ENCODE results near the gene CNNM4.

CNNM4 gene

DNA sequence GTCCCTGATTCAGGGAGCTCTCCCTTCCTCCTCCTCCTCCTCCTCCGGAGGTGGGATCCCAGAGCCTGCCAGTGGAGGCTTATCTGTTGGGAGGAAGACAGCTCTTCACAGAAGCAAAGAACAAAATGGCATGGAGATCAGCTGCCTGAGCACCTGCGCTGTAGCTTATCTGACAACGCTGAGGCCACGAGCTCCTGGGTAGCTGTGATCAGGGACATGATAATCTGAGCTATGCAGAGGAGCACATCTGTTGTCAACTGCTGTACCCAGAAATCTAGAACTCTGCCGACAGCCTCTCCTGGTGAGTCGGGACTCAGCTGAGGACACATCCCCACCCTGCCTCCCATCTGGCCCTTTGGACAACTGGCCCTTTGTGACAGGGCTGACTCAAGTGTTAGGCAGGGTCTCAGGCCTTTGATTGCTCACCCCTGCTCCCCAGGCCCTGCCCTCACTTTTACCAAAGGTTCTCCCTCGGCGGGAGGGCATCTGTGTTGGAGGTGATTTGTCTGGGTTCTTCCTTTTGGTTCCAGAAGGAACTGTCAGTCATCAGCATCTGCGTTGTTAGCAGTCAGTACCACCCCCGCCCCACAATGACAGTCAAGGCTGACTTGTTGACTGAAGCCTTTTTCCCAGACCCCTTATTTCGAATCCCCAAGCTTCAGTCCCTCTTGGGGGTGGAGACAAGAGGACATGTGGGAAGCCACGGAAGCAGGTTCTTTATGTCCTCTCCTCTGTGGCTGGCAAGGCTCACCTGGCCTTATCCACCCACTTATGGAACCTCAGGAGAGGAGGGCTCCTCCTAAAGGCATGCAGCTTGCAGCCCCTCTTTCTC is 49.5 kb downstream of the CNNM4 start:
- no peak for DNase-seq (ENCODE audit: extremely low read depth, low read depth)
- TF ChIP-seq, protein P1, sequence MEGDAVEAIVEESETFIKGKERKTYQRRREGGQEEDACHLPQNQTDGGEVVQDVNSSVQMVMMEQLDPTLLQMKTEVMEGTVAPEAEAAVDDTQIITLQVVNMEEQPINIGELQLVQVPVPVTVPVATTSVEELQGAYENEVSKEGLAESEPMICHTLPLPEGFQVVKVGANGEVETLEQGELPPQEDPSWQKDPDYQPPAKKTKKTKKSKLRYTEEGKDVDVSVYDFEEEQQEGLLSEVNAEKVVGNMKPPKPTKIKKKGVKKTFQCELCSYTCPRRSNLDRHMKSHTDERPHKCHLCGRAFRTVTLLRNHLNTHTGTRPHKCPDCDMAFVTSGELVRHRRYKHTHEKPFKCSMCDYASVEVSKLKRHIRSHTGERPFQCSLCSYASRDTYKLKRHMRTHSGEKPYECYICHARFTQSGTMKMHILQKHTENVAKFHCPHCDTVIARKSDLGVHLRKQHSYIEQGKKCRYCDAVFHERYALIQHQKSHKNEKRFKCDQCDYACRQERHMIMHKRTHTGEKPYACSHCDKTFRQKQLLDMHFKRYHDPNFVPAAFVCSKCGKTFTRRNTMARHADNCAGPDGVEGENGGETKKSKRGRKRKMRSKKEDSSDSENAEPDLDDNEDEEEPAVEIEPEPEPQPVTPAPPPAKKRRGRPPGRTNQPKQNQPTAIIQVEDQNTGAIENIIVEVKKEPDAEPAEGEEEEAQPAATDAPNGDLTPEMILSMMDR (IDR thresholded peaks at IDR 0.05; ENCODE audit: low read depth, low read length) = no peak

DNA sequence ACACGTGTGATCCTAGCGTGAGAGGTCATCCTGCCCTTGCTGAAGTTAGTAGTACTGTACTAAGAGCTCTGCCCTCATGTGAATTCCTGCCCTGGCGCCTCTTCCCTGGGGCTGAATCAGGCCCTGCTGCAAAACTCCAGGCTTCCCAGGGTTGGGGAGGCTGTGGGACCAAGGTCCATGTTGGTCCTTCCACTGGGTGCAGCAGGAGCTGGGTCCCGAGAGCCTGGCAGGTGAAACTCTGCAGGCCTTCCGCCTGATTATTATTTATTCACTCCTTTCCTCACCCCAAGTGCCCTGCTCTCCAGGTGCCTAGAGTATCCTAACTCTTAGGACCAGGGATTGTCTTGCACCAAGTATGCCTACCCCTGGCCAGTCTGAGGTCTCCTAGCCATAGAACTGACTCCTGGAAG is 50.1 kb downstream of the CNNM4 start:
- DNase-seq (ENCODE audit: extremely low read depth, low read depth) = no peak

DNA sequence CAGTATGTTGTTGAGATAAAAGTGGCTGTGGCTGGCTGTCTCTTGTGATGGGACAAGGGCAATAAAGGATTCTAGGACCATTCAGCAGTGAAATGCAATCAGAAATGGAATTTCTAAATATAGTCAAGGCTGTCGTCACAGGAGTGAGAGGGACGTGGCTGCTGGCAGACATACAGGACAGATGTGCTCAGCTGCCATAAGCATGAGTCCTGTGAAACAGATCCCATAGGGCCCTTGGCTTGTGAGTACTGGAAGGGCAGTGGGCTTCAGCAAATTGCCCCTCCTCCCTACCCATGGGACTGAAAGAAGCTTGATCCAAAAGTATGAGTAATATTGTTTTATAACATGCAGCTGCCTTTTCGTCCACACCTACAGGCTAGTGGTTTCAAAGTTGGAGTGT is 51.2 kb downstream of the CNNM4 start:
- TF ChIP-seq, protein P1 (IDR thresholded peaks at IDR 0.05; ENCODE audit: low read depth, low read length) = no peak
- no peak for DNase-seq (ENCODE audit: extremely low read depth, low read depth)

More for the DNA sequence above, 50.1 kb downstream of the CNNM4 start:
- TF ChIP-seq, protein P1 (IDR thresholded peaks at IDR 0.05; ENCODE audit: low read depth, low read length) = no peak

DNA sequence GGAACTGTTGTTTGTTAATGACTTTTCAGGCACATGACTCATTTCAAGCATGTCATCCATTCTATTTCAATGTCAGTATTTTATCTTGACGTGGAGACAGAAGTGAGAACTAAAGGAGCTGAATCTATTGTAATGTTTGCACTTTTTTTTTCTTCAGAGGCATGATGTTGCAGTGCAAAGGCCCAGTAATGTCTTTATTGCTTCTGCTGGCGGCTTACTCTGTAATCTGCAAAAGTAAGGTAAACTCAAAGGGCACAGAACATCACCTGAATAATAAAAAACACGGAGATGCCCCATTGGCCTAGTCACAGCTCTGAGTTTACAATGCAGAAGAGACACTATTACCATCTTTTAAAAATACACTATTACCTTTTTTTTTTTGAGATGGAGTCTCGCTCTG is 53.0 kb downstream of the CNNM4 start:
- TF ChIP-seq, protein P1 (IDR thresholded peaks at IDR 0.05; ENCODE audit: low read depth, low read length) = no peak
- DNase-seq (ENCODE audit: extremely low read depth, low read depth) = no peak

DNA sequence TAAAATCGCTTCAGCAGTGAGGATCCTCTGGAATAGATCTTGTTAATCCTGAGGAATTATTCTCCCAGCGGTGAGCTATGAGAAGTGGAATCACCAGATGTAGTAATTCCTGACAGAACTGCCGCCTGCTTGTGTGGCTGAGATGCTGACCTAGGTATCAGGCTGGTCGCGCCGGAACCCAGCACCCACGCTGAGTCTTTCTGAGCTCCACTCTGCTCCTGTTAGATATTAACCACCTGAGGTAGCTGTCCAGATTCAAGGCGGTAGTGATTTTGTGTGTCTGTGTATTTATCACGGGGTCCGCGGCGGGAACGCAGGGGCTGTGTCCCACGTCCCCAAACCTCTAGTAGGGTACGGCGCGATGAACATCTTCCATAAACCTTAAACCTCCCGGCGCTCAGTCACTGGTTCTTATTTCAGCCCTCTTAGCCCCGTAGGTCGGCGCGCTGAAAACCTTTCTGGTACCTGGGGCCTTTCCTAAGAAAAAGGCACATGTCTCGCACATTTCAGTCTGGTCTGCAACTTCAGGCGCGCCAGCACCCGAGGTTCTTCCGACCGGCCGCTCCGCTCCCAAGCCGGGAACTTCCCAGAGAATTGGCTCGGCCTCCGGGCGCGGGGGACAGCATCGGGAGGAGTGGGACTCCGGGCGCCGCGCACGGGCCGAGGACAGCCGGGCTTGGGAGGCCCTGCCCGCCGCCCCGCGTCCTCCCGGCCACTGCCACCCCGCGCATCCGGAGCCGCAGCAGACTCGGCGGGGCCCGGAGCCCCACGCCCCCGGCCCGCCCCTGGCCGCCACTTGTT is 54.8 kb downstream of the CNNM4 start:
- DNase-seq (ENCODE audit: extremely low read depth, low read depth) = no peak
- TF ChIP-seq, protein P1 (IDR thresholded peaks at IDR 0.05; ENCODE audit: low read depth, low read length) = no peak

DNA sequence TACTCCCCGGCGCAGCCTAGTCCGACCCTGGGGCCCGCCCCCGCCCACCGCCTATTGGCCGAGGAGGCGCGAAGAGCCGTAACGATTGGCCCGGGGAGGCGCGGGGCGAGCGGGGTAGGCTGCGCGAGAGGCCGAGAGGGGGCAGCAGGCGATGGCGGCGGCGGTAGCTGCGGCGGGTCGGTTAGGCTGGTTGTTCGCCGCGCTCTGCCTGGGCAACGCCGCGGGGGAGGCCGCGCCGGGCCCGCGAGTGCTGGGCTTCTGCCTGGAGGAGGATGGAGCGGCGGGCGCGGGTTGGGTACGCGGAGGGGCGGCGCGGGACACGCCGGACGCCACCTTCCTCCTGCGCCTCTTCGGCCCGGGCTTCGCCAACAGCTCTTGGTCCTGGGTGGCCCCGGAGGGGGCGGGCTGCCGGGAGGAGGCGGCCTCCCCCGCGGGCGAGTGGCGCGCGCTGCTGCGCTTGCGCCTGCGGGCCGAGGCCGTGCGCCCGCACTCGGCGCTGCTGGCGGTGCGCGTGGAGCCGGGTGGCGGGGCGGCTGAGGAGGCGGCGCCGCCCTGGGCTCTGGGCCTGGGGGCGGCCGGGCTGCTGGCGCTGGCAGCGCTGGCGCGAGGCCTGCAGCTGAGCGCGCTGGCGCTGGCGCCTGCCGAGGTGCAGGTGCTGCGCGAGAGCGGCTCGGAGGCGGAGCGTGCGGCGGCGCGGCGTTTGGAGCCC is 55.6 kb downstream of the CNNM4 start, which contains the start of gene CNNM3:
CNNM3 (plus strand) TSS at position 142 of the 709 bp plus-strand sequence; CDS start at position 152, 10 bp downstream.
- TF ChIP-seq, protein P1 (IDR thresholded peaks at IDR 0.05; ENCODE audit: low read depth, low read length) = peak; percentile 23
- DNase-seq (ENCODE audit: extremely low read depth, low read depth) = peak; percentile 71

Measured in AG09319 (cell line).